ENCODE data around the gene PDE6C. TPM values are rescaled to one million over a fixed set of nuclear protein-coding genes. Genes with fewer than 3 reads are reported as not detected.

Gene PDE6C
- not detected for total RNA-seq
- long read RNA-seq = 0 reads

- ATAC-seq (no peak), DNase-seq (no peak)
- intact Hi-C loops (cut with DNase I, micrococcal nuclease) = no loop called here
These were observed at the start of gene PDE6C for GRCh38 chr10:93612311-93612710. PDE6C (plus strand) TSS chr10:93612537; CDS start chr10:93612726, 189 bp downstream.

GRCh38 chr10:93565446-93565845 is 46.9 kb upstream of the PDE6C start:
- no peak for DNase-seq
- no peak for ATAC-seq
- intact Hi-C loops (cut with DNase I, micrococcal nuclease) = no loop called here

- ATAC-seq = peak; percentile 93
- intact Hi-C loops (cut with DNase I, micrococcal nuclease) = no loop called here
- DNase-seq = peak; percentile 69 to 75
These were observed 45.7 kb upstream of the PDE6C start, which contains the start of gene FFAR4 for GRCh38 chr10:93566435-93567276. FFAR4 (plus strand) TSS chr10:93566665; CDS start chr10:93566721, 56 bp downstream.

GRCh38 chr10:93567277-93568104 is 44.8 kb upstream of the PDE6C start:
- no peak for DNase-seq
- intact Hi-C loops (cut with DNase I, micrococcal nuclease) = no loop called here
- ATAC-seq = no peak

DNA sequence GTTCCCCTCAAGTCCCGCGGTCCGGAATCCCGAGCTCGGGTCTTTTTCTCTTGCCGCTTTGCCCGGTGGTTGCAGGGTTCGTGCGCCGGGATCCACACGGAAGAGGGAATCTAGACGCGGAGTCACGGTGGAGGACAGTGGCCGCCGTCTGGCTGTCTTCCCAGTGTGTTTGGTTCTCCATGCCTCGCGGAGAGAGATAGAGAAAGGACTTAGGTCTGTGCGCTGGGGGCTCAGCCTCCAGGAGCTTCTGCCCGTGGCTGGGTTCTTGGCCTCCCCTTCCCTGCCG is 44.3 kb upstream of the PDE6C start:
- intact Hi-C loops (cut with DNase I, micrococcal nuclease) = no loop called here
- DNase-seq (no peak), ATAC-seq (no peak)

GRCh38 chr10:93570383-93570782 is 42.0 kb upstream of the PDE6C start:
- ATAC-seq (no peak), DNase-seq (no peak)
- intact Hi-C loops (cut with DNase I, micrococcal nuclease) = no loop called here

DNA sequence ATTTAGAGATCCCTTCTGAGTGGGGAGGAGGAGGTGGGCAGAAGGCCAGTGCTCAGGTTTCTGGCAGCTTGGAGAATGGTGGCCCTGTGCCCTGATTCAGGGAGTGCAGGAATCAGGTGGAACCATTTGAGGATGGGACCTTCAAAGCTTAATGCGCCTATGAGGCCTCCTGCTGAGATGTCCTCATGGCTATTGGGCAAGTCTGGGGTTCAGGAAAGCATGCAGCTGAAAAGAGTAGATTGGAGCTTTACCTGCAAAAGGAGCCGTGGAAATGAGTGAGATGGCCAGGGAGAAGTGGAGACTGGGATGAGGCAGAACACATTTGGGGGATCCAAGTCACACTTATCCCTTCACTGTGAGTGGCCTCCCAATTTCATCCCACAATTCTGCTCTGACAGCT is 39.7 kb upstream of the PDE6C start:
- no peak for DNase-seq
- intact Hi-C loops (cut with DNase I, micrococcal nuclease) = no loop called here
- no peak for ATAC-seq

DNA sequence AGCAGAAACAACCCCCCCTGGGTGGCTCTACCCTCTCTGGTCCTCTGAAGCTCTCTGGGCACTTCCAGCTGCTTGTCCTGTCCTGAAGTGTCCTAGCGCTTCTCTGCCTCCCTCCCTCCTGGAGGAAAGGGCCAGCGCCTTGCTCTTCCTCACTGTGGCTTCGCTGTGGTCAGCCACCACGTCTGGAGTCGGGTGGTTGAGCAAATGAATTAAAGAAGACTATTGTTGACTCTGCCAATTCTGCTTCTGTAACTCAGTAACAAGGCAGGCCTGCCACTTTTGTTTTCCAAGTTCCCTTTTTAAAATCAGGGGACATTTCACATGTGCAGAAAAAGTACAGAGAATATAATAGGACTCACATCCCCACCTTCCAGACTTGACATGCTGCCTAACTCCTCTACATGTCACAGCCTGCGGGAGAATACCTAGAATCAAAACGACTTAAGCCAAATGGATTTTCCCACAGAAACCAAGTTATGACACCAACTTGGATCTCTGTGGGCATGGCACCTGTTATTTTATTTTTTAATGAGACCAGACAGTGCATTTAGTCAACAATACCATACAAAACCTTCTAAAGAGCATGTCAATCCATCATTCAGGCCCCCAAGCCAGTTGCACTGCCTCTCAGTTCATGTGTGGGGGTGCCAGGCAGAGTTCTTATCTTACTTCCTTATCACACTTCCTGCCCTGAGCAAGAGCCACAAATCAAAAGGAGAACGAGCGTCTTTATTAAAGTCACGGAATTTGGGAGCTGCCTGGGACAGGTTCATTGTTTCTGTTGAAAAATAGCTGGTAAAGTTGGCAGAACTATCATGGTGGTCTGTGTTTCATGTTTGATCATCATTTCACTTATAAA is 39.1 kb upstream of the PDE6C start:
- peak; percentile 55 for ATAC-seq
- peak in 1 of 2 donors; percentile 36 for DNase-seq
- intact Hi-C loops (cut with DNase I, micrococcal nuclease) = no loop called here

DNA sequence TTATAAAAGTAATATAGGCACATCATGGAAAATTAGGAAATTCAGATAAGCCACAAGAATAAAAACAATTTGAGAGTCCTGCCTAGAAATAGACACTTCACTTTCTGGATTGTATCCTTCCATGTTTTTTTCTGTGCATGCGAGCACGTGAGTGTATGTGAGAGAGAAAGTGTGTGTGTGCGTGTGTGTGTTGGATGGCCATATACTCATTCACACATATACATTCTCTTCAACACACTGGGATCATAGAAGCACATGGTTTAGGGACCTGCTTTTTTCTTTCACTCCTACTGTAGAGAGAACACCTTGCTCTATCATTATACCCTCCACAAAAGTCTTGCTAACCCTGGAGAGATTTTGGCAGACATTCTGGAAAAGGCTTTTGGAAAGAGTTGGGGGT is 38.4 kb upstream of the PDE6C start:
- ATAC-seq (no peak), DNase-seq (no peak)
- intact Hi-C loops (cut with DNase I, micrococcal nuclease) = no loop called here

DNA sequence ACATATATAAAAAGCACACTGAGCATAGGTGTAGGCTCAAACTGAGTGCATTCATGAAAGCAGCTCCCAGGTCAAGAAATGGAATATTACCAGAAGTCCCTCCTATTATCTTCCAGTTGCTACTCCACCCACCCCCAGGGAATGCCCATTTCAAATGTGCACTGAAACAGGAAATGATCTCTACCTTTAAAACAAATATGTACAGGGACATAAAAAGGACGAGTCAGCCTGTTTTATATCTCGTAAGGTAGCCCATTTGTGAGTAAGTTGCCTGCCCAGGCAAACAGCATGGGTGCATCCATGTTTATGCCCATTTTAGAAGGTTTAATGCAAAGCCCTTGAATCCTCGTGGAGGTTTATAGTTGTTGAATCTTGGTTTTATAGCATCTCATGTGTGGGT is 35.4 kb upstream of the PDE6C start:
- ATAC-seq (peak; percentile 77), DNase-seq (peak; percentile 29 to 54)
- intact Hi-C loops (cut with DNase I, micrococcal nuclease) = no loop called here

DNA sequence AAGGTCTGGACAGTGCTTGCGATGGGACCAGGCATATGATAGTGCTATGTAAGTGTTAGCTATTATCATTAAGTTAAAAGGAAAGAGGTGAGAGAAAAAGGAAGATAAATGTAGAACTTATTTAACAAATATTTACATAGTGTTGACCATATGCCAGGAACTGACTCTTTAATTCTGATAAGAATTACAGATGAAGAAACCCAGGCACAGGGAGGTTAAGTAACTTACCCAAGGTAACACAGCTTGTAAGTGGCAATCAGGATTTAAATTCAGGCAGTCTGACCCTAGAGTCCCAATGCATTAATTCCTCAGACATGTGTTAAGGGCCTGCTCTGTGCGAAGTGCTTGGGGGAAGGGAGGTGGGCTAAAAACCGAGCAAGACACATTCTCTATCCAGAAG is 34.8 kb upstream of the PDE6C start:
- intact Hi-C loops (cut with DNase I, micrococcal nuclease) = no loop called here
- DNase-seq (no peak), ATAC-seq (peak; percentile 10)

- ATAC-seq (peak; percentile 64), DNase-seq (no peak)
- intact Hi-C loops (cut with DNase I, micrococcal nuclease) = no loop called here
These were observed 33.2 kb upstream of the PDE6C start for GRCh38 chr10:93579089-93579488.

DNA sequence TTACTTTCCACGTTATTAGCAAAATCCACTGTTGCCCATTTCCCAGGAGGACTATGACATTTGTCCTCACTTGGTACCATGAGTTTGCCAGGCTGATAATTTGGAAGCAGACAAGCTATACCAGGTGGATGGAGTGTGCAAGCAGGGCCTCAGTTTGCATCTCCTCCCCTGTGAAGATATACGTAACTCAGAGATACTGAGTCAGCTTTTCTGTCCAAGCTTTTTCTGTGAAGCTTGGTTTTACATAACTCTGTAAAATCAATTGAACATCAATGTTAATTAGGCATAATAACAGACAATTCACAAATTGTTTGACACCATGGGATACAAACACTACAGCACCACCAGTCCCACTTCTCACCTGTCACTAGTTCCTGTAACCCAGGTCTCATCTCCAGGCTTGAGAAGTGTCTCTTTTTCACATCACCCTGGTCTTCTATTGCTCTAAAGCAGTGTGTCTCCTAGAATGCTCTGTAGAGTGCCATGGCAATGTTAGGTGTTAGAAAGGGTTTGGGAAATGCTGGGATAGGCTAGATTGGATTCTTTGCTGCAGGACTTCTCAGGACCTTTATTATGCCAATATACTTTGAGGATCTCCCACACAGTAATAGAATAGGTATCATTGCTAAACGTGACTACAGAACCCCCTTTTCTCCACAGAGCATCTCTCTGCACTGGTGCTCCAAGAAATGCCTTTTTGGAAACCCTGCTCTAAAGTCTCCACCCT is 32.2 kb upstream of the PDE6C start:
- DNase-seq (no peak), ATAC-seq (no peak)
- intact Hi-C loops (cut with DNase I, micrococcal nuclease) = no loop called here

DNA sequence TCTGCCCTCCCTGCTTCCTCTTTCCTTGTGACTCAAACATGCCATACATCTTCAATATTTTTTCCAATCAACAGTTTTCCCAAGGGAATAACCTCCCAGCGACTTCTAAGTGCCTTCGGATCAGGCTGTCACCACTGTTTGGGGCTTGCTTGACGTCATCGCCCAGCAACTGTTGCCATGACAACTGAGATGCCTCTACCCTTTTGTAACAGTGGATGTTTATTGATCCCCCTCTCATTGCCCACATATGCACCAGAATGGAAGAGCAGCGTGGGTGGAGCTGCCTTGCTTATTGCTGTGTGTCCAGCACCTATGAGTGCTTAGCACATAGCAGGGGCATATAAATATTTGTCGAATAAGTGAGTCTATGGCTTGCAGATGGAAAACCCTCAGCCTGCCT is 31.5 kb upstream of the PDE6C start:
- ATAC-seq (no peak), DNase-seq (no peak)
- intact Hi-C loops (cut with DNase I, micrococcal nuclease) = no loop called here

GRCh38 chr10:93584445-93584844 is 27.9 kb upstream of the PDE6C start:
- no peak for DNase-seq
- no peak for ATAC-seq
- intact Hi-C loops (cut with DNase I, micrococcal nuclease) = no loop called here

GRCh38 chr10:93589648-93590562 is 22.4 kb upstream of the PDE6C start:
- intact Hi-C loops (cut with DNase I, micrococcal nuclease) = no loop called here

GRCh38 chr10:93590638-93591037 is 21.7 kb upstream of the PDE6C start:
- ATAC-seq (no peak), DNase-seq (no peak)
- intact Hi-C loops (cut with DNase I, micrococcal nuclease) = no loop called here

More at GRCh38 chr10:93589648-93590562, 22.4 kb upstream of the PDE6C start:
- ATAC-seq = no peak
- no peak for DNase-seq
